ENCODE data around the gene ERC1.

ERC1 gene

DNA sequence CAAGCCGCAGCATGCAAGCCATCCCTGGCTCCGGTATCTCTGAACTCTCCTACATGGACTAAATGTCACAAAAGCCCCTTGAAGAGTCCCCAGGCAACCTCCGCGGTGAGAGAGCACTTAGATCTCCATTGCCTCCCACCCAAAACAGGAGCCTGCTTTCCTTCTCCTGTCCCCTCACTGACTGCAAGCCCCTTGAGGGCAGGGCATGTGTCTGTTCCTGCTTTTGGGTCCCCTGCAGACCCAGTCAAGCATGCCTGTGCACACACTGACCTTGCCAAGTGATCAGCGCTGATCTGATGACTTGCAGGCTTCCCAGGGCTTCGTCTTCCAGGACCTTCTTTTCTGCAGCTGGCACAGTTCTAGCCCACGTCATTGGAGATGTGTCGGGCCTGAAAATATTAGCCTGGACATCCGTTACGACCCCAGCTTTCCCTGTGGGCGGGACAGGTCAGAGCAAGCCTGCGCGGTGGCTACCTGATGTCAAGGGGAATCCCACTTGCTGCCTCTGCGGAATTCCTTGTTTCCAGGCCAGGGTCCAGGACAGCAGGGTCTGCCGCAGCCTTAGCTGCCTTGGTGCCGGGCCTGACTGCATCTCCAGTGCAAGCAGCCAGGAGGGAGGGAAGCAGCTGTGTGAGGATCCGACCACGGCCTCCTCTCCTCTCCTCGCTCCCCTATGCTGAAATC lies 510.8 kb downstream of the ERC1 start:
- DNase-seq = no peak

DNA sequence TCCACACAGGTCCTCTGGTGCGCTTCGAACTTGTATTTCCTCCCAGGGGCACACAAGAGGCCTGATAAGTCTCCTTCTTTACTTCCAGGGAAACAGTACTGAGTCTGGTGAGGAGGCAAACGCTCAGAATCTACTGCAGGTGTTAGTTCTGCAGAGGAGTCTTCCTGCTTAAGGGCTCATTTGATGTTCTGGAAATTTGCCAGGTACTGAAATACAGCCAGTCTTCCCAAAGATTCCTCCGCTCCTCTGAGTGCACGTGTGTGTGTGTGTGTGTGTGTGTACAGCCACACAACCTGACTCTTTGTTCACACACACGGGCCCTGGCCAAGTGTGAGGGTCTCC lies 511.3 kb downstream of the ERC1 start:
- DNase-seq = no peak

DNA sequence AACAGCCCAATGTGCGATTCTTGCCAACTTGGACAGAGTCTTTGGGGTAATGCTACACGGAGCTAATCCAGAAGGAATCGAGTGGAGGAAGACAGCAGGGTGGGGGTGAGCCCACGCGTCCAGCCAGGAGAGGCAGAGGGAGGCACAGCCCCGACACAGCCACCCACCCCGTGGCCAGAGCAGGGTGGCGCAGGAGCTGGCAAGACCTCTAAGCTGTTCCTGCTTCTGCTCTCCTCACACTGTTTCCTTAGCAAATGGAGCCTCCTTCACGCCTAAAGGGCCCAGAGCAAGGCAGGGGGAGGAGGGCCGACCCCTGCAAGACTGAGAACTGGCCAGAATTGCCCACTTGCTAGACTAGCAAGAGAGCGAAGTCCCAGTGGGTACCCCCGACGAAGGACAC lies 511.8 kb downstream of the ERC1 start:
- DNase-seq = no peak

DNA sequence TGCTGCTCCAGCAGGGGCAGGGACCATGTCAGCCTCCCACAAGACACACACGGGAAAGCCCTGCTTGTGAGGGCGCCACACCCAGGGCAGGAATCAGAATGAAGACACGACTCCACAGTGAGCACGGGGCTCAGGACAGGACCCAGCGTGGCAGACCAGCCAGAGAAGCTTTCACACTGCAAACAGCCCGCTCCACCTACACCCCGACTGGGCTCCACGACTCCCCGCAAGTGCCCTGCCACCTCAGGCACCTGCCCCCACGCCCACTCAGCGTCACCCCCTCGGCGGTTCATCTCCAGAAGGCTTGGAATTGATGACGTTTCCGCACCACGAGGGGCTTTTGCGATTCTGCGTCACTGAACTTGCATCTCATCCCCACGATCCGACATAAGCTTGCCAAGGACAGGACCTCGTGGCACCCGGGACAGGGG lies 512.3 kb downstream of the ERC1 start:
- DNase-seq = no peak

DNA sequence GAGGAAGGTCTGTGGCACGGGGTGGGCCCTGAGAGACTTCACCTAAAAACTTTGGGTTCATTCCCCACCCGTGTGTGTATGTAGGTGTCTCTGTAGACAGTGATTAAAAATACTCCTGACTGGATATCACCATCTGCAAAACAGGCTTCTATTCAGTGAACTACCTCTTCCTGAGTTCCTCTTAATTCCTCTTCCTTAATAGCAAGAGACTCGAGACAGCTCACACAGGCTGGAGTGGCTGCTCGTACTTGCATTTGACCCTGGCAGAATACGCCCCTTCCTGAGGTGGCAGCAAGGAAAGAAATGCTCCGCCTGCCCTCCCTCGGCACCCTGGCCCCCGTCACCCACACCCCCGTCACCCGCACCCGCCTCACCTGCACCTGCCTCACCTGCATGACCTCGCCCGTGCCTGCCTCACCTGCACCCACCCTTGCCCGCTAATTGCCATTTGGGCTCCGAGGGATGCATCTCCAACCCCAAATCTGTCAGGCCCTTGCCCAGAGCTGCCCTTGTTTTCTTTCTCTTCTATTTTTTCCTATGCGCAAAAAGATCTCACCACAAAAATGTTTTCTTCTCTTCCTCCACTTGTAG lies 513.4 kb downstream of the ERC1 start:
- DNase-seq = peak; percentile 13

DNA sequence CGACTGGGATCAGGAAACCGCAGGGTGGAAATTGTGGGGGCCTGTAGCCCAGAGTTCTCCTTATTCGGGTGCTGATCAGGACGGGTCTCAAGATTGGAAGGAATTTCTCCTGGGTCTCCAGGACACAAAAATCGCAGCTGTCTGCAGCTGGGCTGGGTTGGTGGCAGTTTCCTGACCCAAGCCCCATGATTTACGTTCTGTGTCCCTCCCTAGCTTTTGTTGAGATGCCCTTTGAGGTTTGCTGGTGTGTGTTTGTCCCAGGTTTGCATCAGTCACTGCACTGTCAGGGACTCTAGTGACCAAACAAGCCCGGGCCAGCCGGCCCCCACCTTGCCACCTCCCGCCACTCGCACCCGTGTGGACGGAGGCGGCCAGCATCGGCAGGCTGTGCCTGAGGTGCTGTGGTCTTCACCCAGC lies 513.9 kb downstream of the ERC1 start:
- peak; percentile 24 for DNase-seq

DNA sequence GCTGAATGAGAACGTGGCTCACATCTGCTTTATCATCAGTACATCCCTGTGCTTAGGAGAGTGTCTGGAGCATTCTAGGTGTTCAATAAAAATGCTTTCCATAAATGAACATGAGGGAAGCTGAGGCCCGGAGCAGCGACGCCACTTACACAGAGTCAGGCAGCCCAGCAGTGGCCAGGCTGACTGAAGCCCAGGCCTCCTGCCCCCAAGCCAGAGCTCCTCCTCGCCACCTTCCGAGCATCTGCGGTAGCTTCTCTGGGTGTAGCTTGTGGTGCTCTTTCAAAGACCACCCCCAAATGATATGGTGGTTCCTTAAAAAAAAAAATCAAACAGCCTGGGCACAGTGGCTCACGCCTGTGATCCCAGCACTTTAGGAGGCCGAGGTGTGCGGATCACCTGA lies 514.6 kb downstream of the ERC1 start:
- no peak for DNase-seq

DNA sequence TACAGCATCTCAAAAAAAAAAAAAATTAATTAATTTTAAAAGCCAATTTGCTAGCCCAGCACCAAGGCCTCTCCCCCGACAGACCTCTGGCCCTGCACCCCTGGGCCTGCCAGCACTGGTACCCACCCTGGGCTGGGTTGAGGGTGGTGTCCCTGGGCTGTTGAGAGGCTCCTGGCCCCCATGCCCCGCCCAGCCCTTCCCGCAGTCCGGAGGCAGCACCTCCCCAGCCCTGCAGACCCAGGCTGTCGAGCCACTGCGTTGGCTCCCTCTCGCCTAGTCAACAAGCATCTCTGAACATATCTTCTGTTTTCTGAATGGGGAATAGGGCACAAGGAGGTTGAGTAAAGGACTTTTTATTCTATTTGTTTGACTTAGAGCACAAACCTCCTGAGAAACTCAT lies 516.3 kb downstream of the ERC1 start:
- no peak for DNase-seq

DNA sequence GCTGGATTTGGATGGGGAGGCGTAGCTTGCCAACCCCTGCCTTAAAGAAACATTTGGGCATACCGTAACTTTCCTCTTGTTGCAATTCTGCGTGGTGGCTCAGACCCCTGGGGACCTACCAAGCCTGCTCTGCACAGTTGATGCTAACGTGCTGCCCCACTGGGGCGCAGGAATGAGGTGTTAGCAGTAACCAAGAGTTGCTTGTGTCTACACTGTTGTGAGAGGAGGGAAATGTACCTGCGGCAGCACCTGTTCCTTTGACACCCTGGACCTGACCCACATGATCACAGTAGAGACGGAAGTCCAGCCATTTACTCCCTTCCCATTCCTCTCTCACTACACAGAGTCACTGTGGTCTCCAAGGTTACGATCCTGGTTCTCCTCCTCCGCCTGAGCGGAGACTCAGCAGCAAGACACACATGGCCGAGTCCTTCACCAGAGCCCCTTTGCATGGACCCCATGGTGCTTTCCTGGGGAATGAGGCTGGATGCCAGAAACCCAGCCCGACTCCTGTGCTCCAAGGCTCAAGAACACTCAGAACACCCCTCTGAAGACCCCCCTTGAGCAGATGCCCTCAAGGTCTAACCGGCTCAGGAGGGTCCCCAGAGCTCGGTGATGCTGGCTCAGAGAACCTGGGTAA lies 518.5 kb downstream of the ERC1 start:
- no peak for DNase-seq

DNA sequence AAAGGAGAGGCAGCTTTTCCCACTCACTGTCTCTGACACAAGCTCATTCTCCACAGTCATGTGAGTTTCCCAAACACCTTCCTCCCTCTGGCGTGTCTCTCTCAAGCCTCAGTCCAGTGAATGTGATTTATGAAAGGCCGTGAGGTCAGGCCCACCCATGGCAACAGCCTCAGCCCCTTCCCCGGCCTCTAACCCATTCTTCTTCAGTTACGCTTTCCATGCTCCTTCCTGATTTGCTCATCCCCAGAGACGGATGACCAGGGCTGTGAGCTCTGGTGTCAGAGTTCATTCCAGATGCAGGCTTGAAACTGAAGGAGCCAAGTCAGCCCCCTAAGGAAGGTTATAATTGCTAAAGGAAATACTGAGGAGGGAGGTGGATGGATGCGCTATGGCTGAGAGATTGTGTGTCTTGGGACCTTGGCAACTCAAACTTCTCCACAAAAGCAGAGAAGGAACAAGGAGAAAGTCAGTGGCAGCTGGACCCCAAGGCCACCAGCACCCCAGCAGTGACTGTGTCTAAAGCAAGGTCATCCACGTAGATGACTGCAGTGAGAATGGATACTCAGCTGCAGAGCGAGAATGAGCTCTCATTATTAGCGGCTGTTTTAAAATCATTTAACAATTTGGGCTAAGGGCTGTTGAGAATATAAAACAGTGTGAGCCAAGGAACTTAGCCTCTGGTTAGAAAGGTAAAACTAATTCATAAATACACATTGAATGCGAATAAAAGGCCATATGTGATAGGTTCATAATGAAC lies 519.2 kb downstream of the ERC1 start:
- DNase-seq = no peak

DNA sequence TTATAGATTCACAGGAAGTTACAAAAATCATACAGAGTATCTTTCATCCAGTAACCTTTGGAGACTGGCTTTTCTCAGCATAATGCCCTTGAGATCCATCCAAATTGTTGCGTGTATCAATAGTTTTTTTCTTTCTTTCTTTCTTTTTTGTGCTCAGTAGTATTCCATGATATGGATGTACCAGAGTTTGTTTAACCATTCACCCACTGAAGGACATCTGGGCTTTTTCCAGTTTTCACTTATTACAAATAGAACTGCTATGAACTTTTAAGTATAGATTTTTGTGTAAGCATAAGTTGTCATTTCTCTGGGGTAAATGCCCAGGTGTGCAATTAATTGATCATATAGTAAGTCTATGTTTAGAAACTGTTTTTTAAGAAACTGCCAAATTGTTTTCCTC lies 524.0 kb downstream of the ERC1 start:
- no peak for DNase-seq

DNA sequence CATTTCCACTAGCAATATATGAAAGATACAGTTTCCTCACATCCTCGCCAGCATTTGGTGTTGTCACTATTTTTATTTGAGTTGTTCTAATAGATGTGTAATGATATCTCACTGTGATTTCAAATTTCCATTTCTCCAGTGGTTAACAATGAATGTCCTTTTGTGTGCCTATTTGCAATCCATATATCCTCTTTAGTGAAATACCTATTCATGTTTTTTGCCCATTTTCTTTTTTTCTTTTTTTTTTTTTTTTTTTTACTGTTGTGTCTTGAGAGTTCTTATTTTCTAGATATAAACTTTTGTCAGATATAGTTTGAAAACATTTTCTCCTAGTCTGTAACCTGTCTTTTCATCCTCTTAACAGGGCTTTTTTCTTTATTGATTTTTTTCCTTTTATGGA lies 524.4 kb downstream of the ERC1 start:
- DNase-seq = no peak

DNA sequence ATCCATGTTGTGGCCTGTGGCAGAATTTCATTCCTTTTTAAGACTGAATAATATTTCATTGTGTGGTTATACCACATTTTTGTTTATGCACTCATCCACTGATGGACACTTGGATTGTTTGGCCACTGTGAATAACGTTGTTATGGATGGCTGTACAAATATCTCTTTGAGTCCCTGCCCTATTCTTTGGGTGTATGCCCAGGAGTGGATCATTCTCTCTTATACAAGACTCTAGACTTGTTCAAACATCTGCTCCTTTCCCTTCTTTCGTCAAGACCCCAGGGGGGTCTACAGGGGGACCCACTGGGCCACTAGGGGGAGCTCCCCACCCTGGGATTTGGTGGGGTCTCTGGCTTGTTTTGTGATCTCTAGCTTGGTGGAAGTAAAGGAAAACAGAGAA lies 526.0 kb downstream of the ERC1 start:
- DNase-seq = no peak

DNA sequence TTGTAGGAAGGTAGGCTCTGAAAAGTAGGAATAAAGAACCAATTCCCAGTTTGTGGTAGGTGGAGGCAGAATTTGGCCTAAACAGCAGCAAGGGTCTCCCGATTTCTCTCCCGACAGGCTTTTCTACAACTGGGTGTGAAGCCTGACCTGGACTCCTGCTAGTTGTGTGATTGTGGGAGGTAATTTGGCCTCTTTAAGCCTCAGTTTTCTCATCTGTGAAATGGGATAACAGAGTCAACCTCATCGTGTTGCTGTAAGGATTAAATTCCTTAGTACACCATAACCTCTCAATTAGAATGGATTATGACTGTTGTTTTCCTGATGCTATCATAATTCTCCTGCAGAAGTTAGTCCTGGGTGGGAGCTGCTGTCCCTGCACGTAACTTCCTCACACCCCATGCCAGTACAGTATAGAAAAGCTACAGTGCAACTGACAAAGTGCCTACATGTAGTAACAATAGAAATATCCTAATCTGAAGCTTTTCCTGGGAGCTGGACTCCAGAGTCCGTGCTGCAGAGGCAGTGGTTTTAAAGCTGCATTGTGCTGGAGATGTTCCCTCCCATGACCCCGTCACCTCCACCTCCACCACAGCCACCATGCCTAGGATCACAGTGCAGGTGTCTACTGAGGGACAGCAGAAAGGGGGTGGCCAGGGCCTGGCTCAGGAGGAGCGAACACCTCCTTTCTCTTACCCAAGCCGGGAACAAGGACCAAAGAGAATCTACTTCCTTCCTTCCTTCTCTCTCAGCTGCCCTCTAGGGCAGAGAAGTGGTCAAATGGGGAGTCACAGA lies 526.9 kb downstream of the ERC1 start:
- DNase-seq = no peak

DNA sequence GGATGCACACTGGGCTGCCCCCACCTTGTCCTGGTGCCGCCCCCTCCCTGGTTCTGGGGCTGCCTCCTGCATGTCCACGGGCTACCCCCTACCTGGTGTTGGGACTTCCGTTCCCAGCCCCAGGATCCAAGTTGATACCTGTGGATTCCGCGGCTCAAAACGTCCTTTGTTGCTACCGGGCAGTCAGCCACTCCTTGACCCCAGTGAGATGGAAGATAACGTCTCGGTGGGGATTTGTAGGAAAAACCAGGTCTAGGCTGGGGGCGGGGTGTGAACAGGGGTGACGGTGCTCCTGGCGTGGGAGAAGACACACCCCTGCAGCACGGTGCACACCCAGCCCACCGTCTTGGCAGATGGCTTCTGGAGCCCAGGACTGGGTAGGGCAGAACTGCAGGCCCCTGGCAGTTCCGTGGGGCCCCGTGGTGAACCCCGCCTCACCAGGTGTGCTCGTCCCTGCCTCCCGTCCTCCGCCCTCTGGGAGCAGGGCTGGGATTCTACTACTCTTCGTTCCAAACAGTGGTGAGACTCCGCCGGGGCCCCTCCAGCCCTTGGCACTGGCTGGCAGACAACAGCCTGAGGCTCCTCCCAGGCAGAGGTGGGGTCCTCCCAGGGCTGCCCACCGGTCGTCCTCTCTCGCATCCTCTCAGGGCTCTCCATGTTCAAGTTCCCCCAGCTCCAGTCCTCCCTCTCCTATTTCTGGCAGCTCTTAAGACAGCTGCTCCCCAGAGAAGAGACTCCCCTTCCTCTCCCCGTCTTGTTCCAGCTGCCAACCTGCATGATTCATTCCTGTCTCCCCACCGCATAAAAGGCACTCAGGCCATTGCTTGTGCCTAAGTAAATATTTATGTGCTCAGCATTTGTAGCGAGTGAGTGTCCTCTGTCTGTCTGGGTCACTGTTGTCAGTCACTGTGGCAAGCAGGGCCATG lies 527.8 kb downstream of the ERC1 start:
- DNase-seq = no peak

DNA sequence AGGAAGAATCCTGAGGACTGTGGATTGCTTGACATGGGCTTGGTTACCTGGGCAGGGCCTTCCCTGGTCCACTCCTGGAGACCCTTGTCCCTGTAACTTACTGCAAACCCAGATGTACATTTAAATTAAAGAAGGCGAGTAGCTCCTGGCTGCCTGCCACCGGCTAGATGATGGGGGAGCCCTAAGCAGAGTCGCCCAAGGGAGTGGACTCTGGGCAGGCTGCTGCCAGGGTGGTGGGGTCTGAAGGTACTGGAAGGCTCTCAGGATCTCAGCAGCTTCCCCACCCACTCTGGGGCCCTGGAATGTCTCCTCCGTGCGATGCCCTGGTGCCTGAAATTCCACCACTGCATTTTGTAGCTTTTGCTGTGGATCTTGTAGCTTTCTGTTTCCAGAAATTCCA lies 528.6 kb downstream of the ERC1 start:
- no peak for DNase-seq

DNA sequence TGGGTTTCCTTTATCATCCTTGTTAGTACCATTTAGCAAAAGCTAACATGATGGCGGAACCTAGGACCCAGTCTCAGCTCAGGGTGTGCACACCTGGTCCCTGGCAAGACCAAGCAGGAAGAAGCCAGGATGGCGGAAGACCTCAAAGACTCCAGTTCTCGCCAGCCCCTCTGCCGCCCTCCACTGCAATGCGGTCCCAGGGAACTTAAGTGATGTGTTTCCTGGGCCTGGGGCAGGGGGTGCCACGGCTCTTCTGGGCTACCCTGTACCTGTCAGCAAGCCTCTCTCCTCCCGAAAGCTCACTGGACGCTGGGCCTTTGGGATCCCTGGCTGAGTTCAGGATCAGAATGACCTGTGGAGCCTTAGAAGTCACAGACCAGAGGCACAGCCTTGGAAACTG lies 532.0 kb downstream of the ERC1 start:
- DNase-seq = no peak

DNA sequence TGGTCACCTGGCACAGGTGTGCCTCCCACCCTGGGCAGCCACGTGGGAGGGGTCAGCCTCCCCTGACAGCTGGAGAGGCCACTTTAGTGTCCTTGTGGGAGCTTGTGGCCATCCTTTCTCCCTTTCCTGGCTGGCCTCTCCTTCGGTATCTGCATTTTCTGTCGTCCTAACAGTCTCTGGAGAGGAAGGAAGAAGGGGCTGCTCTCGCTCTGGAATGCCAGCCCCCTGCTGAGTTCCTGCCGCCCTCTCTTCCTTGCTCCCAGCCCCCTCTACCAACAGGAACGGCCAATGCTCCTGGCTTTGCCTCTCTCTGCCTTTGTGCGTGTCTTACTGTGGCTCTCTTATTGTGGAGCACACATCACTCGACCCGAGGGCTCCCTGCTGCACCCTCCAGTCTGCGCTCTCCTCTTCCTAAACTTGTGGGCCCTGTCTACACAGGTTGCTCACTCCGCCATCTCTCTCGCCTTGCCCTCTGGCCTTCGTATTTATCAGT lies 532.6 kb downstream of the ERC1 start:
- no peak for DNase-seq

DNA sequence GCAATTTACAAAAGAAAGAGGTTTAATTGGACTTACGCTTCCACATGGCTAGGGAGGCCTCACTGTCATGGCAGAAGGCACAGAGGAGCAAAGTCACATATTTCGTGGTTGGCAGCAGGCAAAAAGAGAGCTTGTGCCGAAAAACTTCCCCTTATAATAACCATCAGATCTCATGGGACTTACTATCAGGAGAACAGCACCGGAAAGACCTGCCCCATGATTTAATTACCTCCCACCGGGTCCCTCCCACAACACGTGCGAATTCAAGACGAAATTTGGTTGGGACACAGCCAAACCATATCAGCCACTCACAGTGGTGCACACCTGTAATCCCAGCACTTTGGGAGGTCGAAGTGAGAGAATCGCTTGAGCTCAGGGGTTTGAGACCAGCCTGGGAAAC lies 534.8 kb downstream of the ERC1 start:
- peak; percentile 27 for DNase-seq

DNA sequence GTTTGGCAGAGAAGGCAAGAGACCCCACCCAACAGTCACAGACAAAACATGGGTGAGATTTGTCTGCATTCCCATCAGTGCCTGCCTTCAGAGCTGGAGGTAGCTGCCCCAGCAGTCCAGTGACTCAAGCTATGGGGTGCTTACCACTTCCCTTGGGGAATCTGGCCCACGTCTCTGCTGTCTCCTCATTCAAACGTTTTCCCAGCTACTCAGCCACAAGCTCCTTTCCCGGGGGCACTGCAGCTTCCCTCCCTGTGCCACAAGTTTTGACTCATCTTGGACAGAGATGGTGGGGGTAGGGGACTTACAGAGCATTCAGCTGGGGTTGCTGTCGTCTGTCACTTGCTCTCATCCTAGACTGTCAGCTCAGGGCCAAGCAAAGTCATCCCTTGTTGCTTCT lies 536.8 kb downstream of the ERC1 start:
- DNase-seq = no peak

DNA sequence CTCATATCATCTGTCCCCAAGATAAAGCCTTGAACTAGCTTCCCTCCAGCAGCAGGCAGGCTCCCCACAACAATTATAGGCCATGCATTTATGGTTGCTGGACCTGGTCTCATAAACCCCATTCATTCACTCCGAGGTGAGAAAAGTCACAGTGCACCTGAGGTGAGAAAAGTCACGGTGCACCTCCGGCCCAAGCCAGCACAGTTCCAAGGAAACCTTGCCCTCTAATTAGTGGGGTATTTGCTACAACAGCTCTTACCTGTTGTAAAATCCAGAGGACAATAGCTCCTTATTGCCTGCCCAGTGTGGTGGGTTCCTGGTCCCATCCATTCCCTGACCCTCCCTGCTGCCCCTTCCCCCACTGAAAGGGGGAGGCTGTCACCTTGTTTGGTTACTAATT lies 537.8 kb downstream of the ERC1 start:
- no peak for DNase-seq
